Umbilical cord (tissue), 2 donors: ENCODE results near the gene UPF1. TPM values are rescaled to one million over a fixed set of nuclear protein-coding genes. Genes with fewer than 3 reads are reported as not detected.

Experiments used
- DNase-seq: peaks from one replicate; pipeline ENCODE4 v3.0.0-alpha.2; 2015; ENCODE audit warnings: low spot score
- total RNA-seq: library from RNA; depleted of rRNA; stranded (reverse); fragments of >200 nt; gene quantifications from one replicate; pipeline ENCODE4 v1.2.3, GENCODE V29; 2014; ENCODE audit warnings: low replicate concordance; ENCODE audit not compliant: insufficient read depth

Gene UPF1
- total RNA-seq, 1 donor from 2014 or later: 47.7 TPM

DNA sequence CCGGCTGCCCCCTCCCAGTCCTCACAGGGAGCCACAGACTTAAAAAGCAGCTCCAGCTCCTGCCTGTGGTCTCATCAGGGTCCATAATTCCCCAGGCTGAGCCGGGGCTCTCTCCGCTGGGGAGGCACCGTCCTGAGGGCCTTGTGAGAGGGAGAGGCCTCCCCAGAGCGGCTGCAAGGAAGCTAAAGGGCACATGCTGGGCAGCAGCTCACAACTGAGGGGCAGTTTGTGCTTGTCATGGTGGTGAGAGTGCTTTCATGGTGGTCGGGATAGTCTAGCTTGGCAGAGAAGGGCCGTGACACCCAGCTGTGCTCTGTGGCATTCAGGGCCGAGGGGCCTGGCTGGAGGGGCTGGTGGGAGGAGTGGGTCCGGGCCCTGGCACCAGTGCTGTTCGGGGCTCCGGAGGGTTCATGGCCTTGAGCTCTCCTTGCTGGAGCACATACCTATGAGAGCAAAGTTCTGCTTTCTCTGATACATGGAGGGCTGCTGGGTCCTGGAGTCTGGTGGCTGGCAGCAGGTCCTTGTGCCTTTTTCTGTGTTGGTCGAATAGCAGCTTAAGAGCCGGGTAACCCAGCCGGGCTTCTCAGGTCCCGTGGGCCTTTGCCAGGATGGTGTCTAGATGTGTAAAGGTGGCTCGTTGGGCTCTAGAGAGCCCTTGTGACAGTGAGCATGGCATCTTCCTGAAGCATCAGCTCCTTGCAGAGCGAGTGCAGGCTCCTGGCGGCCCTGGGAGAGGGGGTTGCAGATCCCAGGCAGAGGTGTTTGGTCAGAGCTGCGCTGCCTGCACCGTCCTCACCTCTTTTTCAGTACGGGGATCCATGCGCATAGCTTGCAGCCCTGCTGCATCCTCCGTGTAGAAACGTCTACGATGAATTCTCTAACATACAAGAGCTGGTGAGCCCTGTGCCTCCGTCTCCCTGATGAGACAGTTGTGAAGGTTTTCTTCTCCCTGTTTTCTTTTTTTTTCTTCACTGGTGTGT lies 8.8 kb downstream of the UPF1 start:
- DNase-seq: no peak

DNA sequence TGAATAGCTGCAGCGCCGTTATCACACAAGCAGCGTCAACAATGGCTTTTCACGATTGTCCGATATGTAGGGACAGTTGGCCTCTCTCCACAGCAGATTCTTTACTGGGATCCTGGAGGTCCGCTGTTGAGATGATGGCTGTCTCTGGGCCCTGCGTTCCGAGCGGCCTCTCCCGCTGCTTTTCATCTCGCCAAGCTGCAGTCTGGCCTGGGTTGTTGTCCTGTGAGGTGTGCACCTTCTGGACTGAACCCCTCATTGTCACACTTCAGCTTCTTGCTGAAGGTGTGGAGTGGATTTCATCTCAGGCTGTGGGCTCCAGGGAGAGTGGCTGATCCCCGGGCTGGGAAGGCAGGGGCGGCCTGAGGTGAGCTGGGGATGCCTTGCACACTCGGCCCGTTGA lies 9.6 kb downstream of the UPF1 start:
- no peak for DNase-seq

DNA sequence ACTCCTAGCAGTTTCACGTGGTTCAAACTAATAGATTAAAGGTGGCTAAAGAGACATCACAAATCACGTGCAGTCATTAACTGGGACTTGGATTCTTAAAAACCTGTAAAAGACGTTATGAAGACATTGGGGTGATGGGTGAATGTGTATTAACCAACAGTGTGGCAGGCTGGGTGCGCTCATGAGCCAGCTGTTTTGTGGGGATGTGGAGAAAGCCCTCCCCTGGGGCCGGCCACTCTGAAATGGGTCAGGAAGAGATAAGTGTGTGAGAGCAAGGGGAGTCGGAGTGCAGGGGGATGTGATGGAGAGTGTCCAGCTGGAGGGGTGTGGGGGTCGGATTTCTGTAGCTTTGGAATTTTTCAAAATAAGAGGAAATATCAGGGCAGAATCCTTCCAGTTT lies 10.4 kb downstream of the UPF1 start:
- DNase-seq: no peak

DNA sequence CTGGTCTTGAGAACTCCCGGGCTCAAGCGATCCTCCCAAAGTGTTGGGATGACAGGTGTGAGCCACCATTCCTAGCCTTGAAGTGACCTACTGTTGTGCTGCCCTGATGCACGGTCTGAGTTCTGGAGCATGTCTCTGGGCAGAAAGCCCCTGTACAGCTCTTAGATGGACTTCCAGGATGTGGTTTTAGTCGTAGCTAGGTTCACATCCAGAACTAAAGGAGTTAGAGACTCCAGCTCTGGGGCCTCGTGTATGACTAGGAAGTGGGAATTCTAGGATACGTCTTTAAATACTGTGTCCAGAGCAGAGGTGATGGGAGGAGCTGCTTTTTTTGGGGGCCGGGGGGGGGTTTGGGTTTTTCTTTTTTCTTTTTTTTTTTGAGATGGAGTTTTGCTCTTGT lies 12.2 kb downstream of the UPF1 start:
- no peak for DNase-seq

DNA sequence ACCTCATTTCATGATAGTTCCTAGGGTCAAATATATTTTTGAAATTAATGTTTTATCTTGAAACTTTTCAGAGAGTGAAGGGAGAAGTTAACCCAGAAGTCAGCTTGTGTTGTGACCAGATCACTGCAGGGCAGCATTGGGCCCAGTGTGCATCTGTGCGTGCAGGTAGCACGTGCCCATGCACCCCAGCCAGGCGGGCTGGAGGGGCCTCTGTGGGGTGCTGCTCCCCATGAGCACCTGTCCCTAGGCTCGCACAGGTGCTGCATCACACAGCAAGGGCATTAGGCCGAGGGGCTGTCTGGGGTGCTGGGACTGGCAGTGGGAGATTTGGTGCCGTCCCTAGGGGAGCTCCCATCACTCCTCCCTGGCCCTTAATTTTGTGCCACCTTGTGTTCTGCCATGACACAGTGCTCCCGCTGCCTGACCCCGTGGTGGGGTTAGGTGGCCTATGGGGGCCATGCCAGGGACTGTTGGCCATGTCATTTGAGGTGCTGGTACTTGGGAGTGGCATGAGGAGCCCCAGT lies 13.1 kb downstream of the UPF1 start:
- no peak for DNase-seq

DNA sequence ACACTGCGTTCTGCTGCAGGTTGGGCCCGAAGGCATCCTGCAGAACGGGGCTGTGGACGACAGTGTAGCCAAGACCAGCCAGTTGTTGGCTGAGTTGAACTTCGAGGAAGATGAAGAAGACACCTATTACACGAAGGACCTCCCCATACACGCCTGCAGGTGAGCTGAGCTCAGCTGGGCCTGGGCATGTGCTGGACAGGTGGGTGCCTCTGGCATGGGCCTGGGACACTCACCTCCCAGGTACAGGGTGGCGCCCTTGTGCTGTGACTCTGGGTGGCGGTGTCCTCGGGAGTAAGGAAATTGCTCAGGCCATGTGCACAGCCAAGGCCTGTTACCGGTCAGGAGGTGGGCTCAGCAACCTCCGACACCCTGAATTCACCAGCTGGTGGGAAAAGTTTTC lies 14.2 kb downstream of the UPF1 start:
- no peak for DNase-seq

DNA sequence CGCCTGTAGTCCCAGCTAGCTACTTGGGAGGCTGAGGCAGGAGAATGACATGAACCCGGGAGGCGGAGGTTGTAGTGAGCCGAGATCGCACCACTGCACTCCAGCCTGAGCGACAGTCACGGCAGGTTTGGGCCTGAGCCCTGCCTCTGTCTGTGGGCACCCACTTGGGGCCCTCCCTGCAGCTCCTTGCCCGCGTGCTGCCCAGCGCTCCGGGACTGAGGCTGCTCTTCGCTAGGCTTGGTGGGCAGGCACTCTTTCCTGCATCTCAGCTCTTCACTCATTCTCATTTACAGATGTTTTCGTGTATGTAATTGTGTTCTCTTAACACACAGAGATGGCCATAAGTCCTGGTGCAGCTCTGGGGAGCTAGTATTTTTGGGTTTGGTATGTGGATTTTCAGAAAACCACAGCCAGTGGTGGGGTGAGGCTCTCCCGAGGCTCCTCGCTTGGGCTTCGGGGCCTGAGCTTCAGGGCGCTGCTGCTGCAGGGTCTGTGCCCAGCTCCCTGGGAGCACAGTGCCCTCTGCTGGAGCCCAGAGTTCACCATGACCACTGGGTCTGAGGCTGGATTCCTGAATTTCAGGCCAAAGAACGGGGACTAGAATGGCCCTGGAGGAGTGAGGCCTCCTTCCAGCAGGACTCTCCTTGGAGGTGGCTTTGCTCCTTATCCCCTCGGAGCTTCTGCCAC lies 15.2 kb downstream of the UPF1 start:
- peak; percentile 80 for DNase-seq

DNA sequence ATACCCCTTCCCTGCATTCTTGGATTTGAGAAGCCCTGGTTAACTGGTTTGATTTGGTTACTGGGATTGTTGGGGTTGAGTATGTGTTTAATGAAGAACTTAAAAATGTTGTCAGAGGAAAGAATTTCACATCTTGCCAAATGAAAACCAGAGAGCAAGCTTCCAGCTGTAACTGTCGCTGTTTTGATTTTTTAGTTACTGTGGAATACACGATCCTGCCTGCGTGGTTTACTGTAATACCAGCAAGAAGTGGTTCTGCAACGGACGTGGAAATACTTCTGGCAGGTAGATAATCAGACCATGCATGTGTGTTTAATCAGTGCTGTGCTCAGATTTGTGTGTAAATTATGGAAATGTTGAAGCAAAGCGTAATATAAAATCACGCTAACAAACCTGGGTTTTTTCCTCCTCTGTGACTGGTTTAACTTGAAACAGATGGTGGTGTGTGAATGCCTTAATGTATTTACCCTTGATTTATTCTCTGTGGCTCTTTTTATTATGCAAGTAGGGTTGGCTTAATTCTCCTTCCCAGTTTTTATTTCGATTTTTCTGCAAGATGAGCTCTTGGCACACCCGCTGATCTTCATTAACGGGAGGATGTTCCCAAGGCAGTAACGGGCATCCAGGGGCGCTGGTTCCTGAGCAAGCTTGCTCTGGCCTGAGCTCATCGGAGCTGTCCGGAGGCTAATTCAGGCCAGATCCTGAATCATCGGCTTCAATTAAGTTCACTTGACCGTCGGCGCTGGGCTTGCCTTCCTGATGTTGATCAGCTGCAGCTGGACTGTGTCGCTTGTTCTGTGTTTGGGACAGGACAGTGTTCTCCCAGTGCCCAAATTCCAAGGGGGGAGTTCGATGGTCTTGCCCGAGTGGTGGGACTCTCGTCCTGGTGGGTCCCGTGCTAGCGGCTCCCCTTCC lies 16.0 kb downstream of the UPF1 start:
- DNase-seq: no peak

DNA sequence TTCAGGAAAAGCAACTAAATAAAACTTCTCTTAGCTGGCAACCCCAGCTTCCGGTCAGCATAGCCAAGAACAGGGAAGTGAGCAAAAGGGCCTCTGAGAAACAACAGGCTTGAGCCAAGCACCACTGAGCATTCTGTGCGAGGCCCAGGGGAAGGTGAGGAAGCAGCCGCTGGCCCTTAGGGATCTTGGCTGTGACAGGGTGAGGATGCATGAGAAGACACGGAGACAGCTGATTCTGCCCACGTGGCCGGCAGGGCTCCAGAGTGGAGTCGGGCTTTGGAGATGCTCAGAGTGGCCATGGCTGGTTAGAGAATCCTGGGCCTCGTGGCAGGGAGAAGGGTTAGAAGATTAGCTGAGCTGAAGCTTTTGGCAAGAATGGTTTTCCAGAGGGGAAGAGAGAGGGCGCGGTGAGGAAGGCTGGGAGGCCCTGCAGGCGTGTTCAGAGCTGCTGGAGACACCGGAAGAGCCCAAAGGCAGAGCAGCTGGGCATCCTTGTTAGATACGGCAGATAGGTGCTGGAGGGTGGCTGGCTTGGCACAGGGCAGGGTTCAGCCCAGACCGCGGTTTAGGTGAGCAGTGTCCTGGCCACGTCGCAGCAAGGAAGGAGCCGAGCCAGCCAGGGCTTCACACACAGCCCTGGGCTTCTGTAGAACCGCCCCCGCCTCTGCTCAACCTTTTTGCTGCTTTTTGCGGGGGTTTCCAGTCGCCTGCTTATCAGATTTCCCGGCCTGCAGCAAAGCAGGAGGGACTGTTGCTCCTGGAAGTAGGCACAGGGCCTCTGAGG lies 17.3 kb downstream of the UPF1 start:
- peak; percentile 90 for DNase-seq

DNA sequence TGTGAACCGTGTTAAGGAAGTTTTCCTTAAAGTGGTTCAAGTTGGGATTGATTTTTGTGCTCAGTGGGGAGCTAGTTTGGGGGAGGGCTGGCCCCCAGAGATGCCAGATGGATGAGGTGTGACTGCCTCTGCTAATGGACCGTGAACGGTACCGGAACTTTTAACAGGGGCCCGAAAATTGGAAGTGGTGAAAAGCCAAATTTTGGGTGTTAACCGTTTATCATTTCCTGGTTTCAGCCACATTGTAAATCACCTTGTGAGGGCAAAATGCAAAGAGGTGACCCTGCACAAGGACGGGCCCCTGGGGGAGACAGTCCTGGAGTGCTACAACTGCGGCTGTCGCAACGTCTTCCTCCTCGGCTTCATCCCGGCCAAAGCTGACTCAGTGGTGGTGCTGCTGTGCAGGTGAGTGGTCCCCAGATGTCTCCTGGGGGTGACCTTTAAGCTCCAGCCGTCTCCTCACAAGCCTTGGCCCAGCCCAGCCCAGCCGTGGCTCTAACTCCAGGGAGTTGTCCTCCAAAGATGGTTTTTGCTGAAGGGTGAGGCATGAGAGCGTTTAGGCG lies 18.2 kb downstream of the UPF1 start:
- DNase-seq: no peak

DNA sequence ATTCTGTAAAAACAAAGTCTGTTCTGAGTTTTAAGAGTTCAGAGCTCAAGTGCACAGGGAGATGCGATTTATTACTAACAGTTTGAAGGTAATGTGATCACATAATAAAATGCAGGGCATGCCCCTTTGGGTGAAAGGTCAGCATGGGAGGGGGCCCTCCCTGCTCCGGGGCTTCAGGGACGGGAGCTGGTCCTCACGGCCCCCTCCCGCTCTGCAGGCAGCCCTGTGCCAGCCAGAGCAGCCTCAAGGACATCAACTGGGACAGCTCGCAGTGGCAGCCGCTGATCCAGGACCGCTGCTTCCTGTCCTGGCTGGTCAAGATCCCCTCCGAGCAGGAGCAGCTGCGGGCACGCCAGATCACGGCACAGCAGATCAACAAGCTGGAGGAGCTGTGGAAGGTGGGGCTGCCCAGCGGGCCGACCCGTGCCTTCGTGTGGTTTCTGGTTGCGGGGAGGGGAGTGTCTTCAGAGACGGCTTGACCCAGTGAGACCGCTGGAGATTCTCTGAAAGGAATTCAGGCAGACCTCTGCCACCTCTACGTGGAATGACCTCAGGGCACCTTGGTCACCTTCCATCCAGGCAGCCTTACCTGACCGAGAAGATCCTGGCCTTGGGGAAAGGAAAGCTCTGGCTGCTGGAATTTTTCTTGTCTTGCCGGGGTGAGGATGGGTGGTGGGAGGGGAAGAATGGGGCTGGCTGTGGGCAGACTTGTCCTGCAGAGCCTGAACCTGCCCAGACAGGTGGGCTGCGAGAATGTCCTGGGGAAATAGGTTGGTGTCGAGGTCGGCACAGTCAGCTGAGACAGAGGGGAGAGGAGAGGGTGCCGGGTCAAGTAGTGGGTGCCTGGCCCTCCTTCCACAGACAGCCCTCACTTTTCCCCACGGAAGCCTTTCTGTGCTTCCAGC lies 19.0 kb downstream of the UPF1 start:
- peak; percentile 35 for DNase-seq

DNA sequence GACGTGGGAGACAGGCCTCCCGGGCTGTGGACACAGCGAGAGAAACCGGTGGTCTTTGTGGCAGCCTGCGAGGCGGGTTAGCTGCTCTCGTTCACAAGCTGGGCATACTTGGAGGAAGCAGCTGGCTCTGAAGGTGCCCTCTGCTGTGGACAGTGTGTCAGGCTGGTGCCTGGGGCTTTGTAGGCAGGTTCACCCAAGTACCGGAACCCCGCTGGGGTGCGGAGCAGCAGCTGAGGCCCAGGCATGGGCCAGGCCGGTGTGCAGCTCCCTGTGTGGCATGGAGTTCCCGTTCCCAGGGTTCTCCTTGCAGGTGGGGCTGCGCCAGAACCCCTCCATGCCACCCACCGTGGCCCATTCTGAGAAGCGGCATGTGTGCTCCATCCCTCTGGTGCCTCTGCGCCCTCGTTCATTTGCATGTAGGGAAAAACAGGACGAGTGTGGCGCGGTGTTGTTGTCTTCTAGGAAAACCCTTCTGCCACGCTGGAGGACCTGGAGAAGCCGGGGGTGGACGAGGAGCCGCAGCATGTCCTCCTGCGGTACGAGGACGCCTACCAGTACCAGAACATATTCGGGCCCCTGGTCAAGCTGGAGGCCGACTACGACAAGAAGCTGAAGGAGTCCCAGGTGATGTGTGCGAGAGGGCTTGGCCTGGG lies 20.0 kb downstream of the UPF1 start:
- no peak for DNase-seq

DNA sequence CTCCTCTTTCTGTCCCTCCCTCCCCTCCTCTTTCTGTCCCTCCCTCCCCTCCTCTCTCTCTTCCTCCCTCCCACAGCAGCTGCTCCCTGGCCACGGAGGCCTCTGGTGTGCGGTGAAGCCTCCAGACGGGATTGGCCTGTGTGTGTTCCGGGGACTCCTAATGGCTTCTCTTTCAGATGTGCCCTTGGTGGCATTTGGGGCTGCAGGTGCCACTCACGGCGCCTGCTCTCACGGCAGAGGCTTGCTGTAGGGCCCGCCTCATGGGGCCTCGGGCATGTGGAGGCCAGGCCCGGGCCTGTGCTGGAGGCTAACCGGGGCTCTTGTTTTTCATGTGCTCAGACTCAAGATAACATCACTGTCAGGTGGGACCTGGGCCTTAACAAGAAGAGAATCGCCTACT lies 20.9 kb downstream of the UPF1 start:
- DNase-seq: peak; percentile 30

DNA sequence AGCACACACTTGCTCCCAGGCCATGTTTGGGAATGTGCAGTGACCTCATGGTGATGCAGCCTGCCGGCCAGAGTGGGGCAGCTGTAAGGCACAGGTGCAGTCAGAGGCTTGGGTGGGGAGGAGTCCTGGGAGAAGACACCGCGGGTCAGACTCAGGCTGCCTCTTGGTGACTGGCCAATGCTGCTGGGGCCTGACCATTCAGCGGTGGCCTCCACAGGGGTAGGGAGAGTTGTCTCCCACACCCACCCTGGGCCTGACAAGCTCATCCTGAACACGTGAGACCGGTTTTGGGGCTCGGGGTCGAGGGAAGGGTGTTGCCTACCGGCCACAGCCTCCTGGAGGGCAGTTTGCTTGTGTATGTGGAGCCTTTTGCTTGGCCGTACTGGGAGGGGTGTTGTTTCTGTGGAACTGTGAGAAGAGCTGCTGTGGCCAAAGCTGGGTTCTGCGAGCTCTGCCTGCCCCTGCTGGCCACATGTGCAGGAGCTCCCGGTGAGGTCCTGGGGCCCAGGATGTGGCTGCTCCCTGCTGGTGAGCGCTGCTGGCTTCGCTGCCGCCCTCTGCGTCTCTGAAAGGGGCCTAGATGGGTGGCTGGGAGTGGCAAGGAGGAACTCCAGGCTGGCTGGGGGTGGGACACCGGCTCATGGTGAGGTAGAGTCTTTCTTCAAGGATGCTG lies 22.1 kb downstream of the UPF1 start:
- DNase-seq: no peak

DNA sequence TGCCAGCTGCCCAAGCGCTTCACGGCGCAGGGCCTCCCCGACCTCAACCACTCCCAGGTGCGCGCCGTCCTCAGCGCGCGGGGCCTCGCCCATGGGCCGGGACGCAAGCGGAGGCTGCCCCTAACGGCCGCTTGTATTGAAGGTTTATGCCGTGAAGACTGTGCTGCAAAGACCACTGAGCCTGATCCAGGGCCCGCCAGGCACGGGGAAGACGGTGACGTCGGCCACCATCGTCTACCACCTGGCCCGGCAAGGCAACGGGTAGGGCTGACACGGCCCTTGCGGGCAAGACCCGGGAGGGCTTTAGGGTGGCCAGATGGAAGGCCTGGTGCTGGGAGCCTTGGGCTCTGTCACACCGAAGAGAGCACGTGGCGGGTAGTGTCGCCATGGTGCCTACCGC lies 23.2 kb downstream of the UPF1 start:
- DNase-seq: no peak

DNA sequence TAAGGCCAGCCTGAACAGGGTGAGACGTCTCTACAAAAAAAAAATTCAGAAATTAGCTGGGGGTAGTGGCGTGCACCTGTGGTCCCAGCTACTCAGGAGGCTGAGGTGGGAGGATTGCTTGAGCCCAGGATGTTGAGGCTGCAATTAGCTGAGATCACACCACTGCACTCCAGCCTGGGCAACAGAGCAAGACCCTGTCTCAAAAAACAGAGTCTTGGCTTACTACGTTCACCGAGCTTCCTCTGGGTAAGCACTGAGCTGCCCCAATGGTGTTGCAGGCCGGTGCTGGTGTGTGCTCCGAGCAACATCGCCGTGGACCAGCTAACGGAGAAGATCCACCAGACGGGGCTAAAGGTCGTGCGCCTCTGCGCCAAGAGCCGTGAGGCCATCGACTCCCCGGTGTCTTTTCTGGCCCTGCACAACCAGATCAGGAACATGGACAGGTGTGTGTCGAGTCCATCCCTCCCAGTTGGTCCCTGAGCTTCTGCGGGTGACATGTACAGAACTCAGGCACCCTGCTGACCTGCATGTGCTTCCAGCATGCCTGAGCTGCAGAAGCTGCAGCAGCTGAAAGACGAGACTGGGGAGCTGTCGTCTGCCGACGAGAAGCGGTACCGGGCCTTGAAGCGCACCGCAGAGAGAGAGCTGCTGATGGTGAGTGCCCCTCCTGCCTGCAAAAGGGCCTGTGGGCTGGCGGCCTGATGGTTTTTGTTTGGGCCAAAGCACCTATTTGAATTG lies 24.1 kb downstream of the UPF1 start:
- no peak for DNase-seq

DNA sequence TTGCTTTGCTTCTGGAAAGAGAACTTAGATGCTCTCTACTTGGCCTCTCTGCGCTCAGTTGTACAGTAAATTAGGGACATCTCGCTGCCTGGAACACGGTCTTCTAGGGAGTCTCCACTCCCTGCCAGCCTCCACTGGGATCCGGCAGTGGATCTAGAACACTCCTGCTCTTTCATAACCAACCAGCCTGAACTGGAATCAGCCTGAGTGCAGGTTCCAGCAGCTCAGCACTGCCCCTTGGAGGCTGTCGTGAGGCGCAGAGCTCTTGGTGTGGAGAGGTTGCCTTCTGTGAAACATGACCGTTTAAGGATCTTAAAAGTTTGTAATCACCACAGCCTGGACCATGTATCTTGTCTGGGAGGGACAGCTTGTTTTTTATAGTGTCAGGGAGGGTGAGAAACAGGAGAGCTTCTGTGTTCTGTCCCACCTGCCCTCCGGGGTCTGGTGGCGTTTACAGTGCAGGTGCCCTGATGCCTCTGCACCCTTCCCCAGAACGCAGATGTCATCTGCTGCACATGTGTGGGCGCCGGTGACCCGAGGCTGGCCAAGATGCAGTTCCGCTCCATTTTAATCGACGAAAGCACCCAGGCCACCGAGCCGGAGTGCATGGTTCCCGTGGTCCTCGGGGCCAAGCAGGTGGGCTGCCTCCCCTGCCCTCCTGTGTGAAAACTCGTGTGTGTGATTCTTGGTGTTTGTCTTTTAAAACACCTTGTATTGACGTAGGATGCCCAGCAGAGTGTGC lies 24.8 kb downstream of the UPF1 start:
- DNase-seq: peak; percentile 44
